HepG2 (cell line): ENCODE measurements around the gene UBE2N. TPM values are rescaled to one million over a fixed set of nuclear protein-coding genes. Genes with fewer than 3 reads are reported as not detected.

Experiments
- ATAC-seq: fragments of 200-7000 bp; cut with Tn5 transposase; 3 replicates; pipeline ENCODE4 v1.9.1; 2020; ENCODE audit warnings: mild to moderate bottlenecking, moderate library complexity
- BruUV-seq: library from RNA; stranded (reverse); fragments of 400-500 nt; replicated peaks from 2 replicates; lab custom pipeline; 2021; lab: Mats Ljungman, UMichigan
- CTCF ChIA-PET: fragments of 300-600 bp; formaldehyde crosslinking; extraction: SDS; loops from one replicate; lab custom pipeline; 2021; ENCODE audit warnings: low total read pairs, inconsistent platforms, low intra/inter-chr PET ratio; lab: Yijun Ruan, JAX
- POLR2A ChIA-PET: fragments of 350-600 bp; sonication (Branson Sonifier 250); formaldehyde crosslinking; loops from one replicate; lab custom pipeline; 2020; ENCODE audit warnings: antibody characterized with exemption, inconsistent platforms; lab: Yijun Ruan, JAX
- DNase-seq: peaks from one replicate; pipeline ENCODE4 v3.0.0-alpha.2; 2015; ENCODE audit warnings: low spot score
- FAIRE-seq: peaks from 3 replicates; lab custom pipeline; 2011; peaks lifted over from hg19 to GRCh38; lab: Jason Lieb, UNC
- H2AFZ ChIP-seq: one replicate; pipeline ENCODE4 v1.6.1; 2011; ENCODE audit warnings: low read length, inconsistent platforms
- H3K27ac ChIP-seq: fragments of 300-600 bp; 3 replicates; pipeline ENCODE4 v1.8.0; 2011; ENCODE audit warnings: mixed run types, mild to moderate bottlenecking, mixed read lengths, low read length, inconsistent platforms; ENCODE audit not compliant: insufficient read depth; ENCODE audit errors: extremely low read length
- H3K27me3 ChIP-seq, 2 experiments: fragments of 200-600 bp in 1 of 2; 2 replicates in 1 of 2; 3 replicates in 1 of 2; pipeline versions ENCODE4 v1.6.0 to v1.8.0; 2011; ENCODE audit warnings: low read length in 2 of 2, mild to moderate bottlenecking in 2 of 2, moderate library complexity in 2 of 2, inconsistent platforms in 1 of 2; ENCODE audit not compliant: insufficient read depth in 2 of 2, control insufficient read depth in 1 of 2
- H3K36me3 ChIP-seq, 2 experiments: fragments of 200-600 bp in 1 of 2; replicated peaks in 1 of 2; 2 replicates in 1 of 2; 3 replicates in 1 of 2; pipeline versions ENCODE4 v1.5.1 to v1.8.0; 2011; ENCODE audit warnings: low read length in 2 of 2, inconsistent platforms in 1 of 2; ENCODE audit not compliant: insufficient read depth in 2 of 2, control insufficient read depth in 1 of 2
- H3K4me1 ChIP-seq: 2 replicates; pipeline ENCODE4 v1.5.1; 2012; ENCODE audit warnings: low read length, inconsistent platforms; ENCODE audit not compliant: insufficient read depth
- H3K4me2 ChIP-seq: 2 replicates; pipeline ENCODE4 v1.6.0; 2011; ENCODE audit warnings: low read depth, low read length, inconsistent platforms
- H3K4me3 ChIP-seq, 3 experiments: fragments of 200-600 bp in 1 of 3; sonication (generic), shearing (Covaris generic) in 1 of 3; replicated peaks in 1 of 3; 2 replicates each; pipeline ENCODE4 v1.5.1; 2011 to 2016; ENCODE audit warnings: low read length in 3 of 3, inconsistent platforms in 2 of 3, low read depth in 2 of 3, mild to moderate bottlenecking in 2 of 3, control low read depth in 1 of 3, mixed read lengths in 1 of 3; ENCODE audit not compliant: insufficient read depth in 1 of 3
- H3K79me2 ChIP-seq: one replicate; pipeline ENCODE4 v1.6.1; 2011; ENCODE audit warnings: low read length, inconsistent platforms; ENCODE audit not compliant: insufficient read depth
- H3K9ac ChIP-seq: 2 replicates; pipeline ENCODE4 v1.6.0; 2011; ENCODE audit warnings: mild to moderate bottlenecking, low read depth, low read length, inconsistent platforms; ENCODE audit not compliant: insufficient read depth
- H3K9me3 ChIP-seq: 2 replicates; pipeline ENCODE4 v1.5.1; 2012; ENCODE audit warnings: mild to moderate bottlenecking, low read length
- H4K20me1 ChIP-seq: 2 replicates; pipeline ENCODE4 v1.6.0; 2011; ENCODE audit warnings: inconsistent platforms, mild to moderate bottlenecking, low read length, moderate library complexity; ENCODE audit not compliant: insufficient read depth
- WGBS: methylation state at CpG from one replicate; pipeline ENCODE4 v1.1.6; 2017; ENCODE audit warnings: low lambda C conversion rate; 5-methylcytosine and 5-hydroxymethylcytosine counted together
- in situ Hi-C: cut with HindIII; loops from 2 replicates; pipeline ENCODE4 v1.10.0; 2017; ENCODE audit warnings: low pct_unique_long_range_greater_than_20kb; ENCODE audit not compliant: extremely low pct_ligation_motif_present
- intact Hi-C: fragments of 100-400 bp; cut with micrococcal nuclease; formaldehyde crosslinking; loops from one replicate; pipeline ENCODE4 v1.10.0; 2022; ENCODE audit not compliant: unreplicated experiment
- polyA plus RNA-seq, 8 experiments: library from polyadenylated mRNA; depleted of rRNA in 3 of 8; stranded (reverse) in 7 of 8; unstranded in 1 of 8; fragments of >200 nt; fragmentation: Illumina TruSeq in 4 of 8; extraction: Trizol in 4 of 8; gene quantifications; 2 replicates each; pipeline versions ENCODE4 v1.2.1 to v1.2.3, GENCODE V29; 2011 to 2016; ENCODE audit warnings: low read depth in 4 of 8, missing spikeins in 1 of 8, mixed read lengths in 1 of 8; ENCODE audit not compliant: insufficient read depth in 1 of 8
- total RNA-seq, 5 experiments: library from RNA; depleted of rRNA; stranded (reverse); fragments of >200 nt; fragmentation: Illumina TruSeq; extraction: Trizol; gene quantifications; 2 replicates each; pipeline ENCODE4 v1.2.3, GENCODE V29; 2016; ENCODE audit warnings: low read depth in 1 of 5
- TF ChIP-seq, protein P1 (sequence below): sonication (generic); formaldehyde crosslinking; IDR thresholded peaks from one replicate; pipeline ENCODE4 v1.5.1; 2020; ENCODE audit warnings: mild to moderate bottlenecking, missing genetic modification reagents; ENCODE audit errors: not compliant biosample characterization

UBE2N gene
- total and polyA plus RNA-seq, 2 of the 13 experiments (the other 11 are each of a cell fraction or from before 2014, with no cell fraction given) = 188 to 197 TPM

DNA sequence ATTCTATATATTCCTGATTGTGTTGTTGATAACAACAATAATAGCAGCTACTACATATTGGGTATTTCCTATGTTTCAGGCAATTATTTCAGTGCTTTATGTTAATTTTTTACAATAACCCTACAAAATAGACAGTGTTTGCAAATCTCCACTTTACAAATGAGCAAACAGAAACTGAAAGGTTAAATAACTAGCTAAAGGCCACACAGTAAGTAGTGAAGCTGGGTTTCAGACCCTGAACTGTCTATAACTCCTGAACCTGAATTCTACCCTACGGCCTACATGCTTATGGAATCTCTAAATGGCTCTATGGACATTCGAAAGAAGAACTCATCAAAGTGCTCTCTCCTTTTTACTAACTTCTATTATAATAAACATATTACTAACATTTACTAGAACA lies 83.7 kb downstream of the UBE2N start:
- Histone ChIP-seq H2AFZ (no peak overlapping the region), H3K9ac (no peak overlapping the region), H3K9me3 (no peaks in the 10 kb centered on the region), H3K4me1 (0 out of 2 replicates have a peak, but pooled peaks cover 4% of the 10 kb centered on the region), H3K36me3 (no peaks in the 10 kb centered on the region), H3K27ac (no peak overlapping the region), H3K79me2 (no peaks in the 10 kb centered on the region), H4K20me1 (no peaks in the 10 kb centered on the region), H3K4me3 (no peak overlapping the region), H3K4me2 (no peak overlapping the region), H3K27me3 (no peaks in the 10 kb centered on the region)
- TF ChIP-seq, protein P1, sequence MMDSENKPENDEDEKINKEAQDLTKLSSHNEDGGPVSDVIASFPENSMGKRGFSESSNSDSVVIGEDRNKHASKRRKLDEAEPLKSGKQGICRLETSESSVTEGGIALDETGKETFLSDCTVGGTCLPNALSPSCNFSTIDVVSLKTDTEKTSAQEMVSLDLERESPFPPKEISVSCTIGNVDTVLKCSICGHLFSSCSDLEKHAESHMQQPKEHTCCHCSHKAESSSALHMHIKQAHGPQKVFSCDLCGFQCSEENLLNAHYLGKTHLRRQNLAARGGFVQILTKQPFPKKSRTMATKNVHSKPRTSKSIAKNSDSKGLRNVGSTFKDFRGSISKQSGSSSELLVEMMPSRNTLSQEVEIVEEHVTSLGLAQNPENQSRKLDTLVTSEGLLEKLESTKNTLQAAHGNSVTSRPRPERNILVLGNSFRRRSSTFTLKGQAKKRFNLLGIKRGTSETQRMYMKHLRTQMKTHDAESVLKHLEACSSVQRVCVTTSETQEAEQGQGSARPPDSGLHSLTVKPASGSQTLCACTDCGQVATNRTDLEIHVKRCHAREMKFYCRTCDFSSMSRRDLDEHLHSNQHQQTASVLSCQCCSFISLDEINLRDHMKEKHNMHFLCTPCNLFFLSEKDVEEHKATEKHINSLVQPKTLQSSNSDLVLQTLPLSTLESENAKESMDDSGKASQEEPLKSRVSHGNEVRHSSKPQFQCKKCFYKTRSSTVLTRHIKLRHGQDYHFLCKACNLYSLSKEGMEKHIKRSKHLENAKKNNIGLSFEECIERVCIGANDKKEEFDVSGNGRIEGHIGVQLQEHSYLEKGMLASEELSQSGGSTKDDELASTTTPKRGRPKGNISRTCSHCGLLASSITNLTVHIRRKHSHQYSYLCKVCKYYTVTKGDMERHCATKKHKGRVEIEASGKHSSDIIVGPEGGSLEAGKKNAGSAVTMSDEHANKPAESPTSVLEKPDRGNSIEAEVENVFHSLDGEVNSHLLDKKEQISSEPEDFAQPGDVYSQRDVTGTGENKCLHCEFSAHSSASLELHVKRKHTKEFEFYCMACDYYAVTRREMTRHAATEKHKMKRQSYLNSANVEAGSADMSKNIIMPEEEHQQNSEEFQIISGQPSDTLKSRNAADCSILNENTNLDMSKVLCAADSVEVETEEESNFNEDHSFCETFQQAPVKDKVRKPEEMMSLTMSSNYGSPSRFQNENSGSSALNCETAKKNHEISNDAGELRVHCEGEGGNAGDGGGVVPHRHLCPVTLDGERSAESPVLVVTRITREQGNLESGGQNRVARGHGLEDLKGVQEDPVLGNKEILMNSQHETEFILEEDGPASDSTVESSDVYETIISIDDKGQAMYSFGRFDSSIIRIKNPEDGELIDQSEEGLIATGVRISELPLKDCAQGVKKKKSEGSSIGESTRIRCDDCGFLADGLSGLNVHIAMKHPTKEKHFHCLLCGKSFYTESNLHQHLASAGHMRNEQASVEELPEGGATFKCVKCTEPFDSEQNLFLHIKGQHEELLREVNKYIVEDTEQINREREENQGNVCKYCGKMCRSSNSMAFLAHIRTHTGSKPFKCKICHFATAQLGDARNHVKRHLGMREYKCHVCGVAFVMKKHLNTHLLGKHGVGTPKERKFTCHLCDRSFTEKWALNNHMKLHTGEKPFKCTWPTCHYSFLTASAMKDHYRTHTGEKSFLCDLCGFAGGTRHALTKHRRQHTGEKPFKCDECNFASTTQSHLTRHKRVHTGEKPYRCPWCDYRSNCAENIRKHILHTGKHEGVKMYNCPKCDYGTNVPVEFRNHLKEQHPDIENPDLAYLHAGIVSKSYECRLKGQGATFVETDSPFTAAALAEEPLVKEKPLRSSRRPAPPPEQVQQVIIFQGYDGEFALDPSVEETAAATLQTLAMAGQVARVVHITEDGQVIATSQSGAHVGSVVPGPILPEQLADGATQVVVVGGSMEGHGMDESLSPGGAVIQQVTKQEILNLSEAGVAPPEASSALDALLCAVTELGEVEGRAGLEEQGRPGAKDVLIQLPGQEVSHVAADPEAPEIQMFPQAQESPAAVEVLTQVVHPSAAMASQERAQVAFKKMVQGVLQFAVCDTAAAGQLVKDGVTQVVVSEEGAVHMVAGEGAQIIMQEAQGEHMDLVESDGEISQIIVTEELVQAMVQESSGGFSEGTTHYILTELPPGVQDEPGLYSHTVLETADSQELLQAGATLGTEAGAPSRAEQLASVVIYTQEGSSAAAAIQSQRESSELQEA (CRISPR knock-in tag) = no peak
- in situ Hi-C loops = no loop called here
- 81% methylated on average over 2 of the region's 2 CpGs for WGBS
- no peak for DNase-seq
- POLR2A ChIA-PET = no interaction called here
- intact Hi-C loops = no loop called here
- no peak for FAIRE-seq
- no peak for ATAC-seq
- CTCF ChIA-PET = no interaction called here
- BruUV-seq = no TSS peak
